HG02798 (cell line): Measurements from ENCODE around the gene MEIG1.
"Not testable (repeated sequence)": the region's sequence is repeated elsewhere in the genome, so short reads cannot be mapped to it uniquely, and the experiment has no call there.

Source experiments
- ATAC-seq: cut with Tn5 transposase; IDR thresholded peaks from one replicate; pipeline ENCODE4 v1.9.1; 2021; ENCODE audit warnings: mild to moderate bottlenecking; ENCODE audit not compliant: unreplicated experiment, poor library complexity

MEIG1 gene, protein sequence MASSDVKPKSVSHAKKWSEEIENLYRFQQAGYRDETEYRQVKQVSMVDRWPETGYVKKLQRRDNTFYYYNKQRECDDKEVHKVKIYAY

GRCh38 chr10:14959221-14960057, at the start of gene MEIG1:
TSS of gene MEIG1 (plus strand) at chr10:14959388. CDS start at chr10:14966469, 7,081 bp downstream.
- peak; percentile 84 for ATAC-seq

DNA sequence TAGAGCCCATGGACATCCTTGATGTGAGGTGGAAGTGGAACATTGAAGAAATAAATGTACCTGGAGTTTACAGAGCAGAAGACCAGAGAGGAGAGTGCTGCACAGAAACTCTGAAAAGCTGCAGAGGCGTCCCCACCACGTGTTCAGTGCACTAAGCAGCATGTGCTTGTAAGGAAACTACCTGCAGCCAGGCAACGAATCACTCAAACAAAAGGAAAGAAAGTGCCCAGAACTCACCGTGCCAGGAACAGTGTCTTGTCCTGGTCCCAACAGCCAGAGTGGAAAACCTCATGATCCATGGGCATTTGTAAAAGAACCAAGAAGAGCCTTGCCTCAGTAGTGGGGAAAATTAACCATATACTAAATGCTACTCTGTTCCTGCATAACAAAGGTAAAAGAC, 48.2 kb upstream of the MEIG1 start:
- no peak for ATAC-seq

DNA sequence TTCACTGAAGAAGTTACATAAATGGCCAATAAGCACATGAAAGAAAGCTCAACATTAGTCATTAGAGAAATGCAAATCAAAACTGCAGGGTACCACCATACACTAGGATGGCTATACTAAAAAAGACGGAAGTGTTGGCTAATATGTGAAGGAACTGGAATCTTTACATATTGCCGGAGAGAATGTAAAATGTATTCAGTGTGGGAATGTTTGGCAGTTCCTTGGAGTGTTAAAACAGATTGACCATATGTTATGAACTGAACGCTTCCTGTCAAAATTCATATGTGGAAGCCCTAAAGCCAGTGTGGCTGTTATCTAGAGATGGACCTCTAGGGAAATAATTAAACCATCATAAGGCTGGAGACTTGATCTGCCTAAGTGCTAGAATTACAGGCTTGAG, 47.4 kb upstream of the MEIG1 start:
- no peak for ATAC-seq

GRCh38 chr10:14916600-14916999, 42.6 kb upstream of the MEIG1 start:
- no peak for ATAC-seq

- ATAC-seq: no peak
These were observed 41.4 kb upstream of the MEIG1 start for GRCh38 chr10:14917827-14918226.

DNA sequence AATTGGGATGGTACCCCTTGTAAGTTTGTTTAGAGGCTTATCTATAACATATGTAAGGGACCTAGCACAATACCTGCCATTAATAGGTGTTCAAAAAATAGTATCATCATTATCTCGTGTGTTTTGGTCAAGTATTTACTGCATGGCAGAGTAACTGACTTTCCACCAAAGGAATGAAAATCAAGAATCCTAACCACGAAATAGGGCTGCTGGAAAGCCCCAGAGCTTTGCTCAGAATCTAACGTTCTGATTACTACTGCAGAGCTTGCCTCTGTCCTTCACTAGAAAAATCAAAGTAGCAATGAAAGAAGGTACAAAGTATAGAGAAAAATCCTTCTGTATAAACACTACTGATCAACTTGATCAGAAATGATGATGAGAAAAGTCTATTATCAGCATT, 40.2 kb upstream of the MEIG1 start:
- ATAC-seq: peak; percentile 36

- ATAC-seq: no peak
These were observed 35.2 kb upstream of the MEIG1 start for GRCh38 chr10:14924013-14924412.

DNA sequence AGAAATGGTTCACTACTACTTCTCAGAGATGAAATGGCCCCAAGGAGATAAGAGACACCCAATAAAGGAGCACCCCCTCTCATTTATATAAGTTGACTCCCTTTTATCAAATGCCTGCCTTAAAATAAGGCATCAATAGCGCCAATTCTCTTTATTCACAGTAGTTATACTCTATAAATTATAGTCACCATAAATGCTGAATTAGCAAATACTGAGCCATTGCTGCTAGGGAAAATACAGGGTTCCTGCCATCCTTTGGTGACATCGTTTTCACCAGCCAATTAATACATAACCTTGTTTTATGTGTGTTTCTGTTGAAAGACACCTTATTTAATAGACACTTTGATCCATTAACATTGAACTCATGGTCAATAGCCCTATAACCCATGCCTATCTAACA, 33.9 kb upstream of the MEIG1 start:
- ATAC-seq: no peak

- ATAC-seq: peak; percentile 11
These were observed 33.1 kb upstream of the MEIG1 start for GRCh38 chr10:14926061-14926470.

- ATAC-seq: peak; percentile 97
These were observed 32.3 kb upstream of the MEIG1 start for GRCh38 chr10:14926722-14927416.

GRCh38 chr10:14930610-14931009, 28.6 kb upstream of the MEIG1 start:
- no peak for ATAC-seq

DNA sequence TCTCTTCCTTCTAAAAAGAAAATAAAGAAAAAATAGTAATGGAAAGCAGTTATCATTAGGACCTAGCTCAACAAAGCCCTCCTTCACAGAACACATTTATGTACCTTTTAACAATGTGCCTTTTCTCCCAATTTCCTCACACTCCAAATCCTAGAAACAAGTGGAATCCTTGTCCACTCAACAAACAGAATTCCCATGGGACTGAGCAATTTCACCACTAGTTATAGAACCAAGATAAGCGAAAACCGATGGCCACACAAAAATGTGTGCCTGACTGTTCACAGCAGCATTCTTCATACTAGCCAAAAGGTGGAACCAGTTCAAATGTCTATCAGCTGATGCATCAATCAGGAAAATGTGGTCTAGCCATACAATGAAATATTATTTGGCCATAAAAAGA, 22.6 kb upstream of the MEIG1 start:
- ATAC-seq: no peak

- not testable (repeated sequence) for ATAC-seq
These were observed 20.2 kb upstream of the MEIG1 start for GRCh38 chr10:14938971-14939370.

GRCh38 chr10:14942147-14942949, 16.8 kb upstream of the MEIG1 start:
- ATAC-seq: peak; percentile 95

DNA sequence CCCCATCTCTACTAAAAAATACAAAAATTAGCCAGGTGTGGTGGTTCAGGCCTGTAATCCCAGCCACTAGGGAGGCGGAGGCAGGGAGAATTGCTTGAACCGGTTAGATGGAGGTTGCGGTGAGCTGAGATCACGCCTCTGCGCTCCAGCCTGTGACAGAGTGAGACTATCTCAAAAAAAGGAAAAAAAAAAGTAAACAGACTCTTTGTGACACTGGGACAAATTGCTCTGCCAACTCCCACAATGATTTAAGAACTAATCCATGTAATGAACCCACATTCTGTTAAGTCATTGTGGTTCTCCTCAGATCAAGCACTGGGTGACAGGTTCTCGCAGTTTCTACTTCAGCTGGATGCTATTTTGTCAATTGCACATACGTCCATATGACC, 16.2 kb upstream of the MEIG1 start:
- not testable (repeated sequence) for ATAC-seq

DNA sequence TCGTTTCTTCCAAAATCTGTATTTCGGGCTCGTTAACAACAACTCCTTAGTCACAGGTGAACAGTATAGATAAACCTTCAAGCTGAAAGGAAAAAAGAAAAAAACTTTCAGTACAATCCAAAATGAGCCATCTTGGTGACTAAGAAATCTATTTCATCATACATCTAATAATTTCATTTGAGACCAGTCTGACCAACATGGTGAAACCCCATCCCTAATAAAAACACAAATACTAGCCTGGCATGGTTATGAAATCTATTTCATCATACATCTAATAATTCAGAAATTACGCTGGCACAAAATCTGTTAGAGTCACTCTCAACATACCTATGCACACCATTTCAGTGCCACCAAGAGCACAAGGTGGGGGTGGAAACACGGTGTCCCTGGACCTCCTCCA, 14.1 kb upstream of the MEIG1 start:
- no peak for ATAC-seq

GRCh38 chr10:14947268-14947667, 11.9 kb upstream of the MEIG1 start:
- no peak for ATAC-seq

DNA sequence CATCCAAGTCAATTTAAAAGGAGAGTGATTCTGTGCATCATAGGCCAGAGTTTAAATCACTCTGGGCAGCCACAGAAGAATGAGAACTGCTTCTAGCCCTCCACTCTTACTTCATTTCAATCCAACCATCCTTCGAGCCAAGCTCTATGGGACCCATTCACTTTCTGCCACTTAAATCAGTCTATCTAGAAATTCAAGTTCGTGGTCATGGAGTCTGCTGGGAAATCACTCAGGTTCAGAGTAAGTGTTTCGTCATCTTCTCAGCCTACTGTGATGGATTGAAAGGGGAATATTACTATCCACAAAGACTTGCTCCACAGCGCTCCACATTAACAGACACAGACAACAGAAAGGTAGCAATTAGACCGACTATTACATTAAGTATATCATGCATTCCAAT, 9.9 kb upstream of the MEIG1 start:
- ATAC-seq: no peak

DNA sequence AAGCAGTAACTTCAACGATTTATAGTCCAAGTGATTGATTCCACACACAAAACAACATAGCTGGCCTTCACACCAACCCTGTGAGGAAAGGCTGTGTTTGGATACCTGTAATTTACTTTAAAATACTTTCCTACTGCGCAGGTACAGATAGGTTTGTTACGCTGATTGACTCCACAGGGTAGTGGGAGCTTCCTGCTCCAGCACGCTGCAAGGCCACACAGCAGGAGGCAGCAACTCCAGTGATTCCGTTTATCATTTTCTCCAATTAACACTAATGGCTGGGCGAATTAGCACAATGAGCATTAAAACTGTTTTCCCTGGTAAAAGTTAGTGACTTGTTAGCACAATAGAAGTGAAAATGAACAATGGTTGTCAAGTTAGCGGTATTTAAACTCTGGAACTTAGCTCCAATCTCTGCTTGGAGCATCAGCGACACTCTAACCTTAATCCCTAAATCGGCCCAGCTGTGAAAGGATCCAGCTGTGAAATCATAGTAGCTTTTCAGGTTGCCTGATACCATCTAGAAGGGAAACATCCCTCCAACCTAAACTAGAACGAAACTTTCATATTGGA, 6.3 kb upstream of the MEIG1 start:
- no peak for ATAC-seq

- peak; percentile 33 for ATAC-seq
These were observed 5.7 kb upstream of the MEIG1 start for GRCh38 chr10:14953424-14954000.
